Stimulated activated CD8-positive, alpha-beta memory T cell treated with anti-CD3 and anti-CD28 coated beads, Interleukin-12 subunit alpha, Interleukin-12 subunit beta, amount 100 ng/mL, for 1 hour (primary cell): Measurements from ENCODE around the gene ARID4A.
"Not testable (repeated sequence)": the region's sequence is repeated elsewhere in the genome, so short reads cannot be mapped to it uniquely, and the experiment has no call there.

Experiments
- DNase-seq: peaks from one replicate; pipeline ENCODE4 v3.0.0-alpha.2; 2020; ENCODE audit warnings: low read depth

ARID4A gene

DNA sequence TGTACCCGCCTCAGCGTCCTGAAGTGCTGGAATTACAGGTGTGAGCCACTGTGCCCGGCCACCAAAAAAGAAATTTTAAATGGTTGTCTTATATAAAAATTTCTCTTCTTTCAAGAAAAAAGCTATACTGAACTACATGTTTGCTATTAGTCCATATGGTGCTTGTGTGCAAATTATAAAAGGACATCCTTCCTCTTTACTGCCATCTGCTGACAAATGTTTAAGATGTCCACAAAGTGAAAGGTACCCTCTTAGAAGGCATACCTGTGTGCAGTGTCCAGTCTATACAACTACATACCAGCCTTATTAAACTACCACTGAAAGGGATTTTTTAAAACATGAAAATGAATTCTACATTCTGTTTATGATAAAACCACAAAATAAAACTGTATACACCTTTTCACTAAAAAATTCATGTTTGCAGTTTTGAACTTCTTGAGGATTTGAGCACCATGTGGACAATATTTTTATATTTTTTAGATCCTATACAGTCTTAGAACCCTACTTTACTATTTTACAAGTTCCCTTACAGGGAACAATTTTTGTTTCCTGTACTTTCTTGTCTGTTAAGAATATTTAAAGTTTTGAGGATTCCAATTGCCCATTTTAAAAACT, 64.5 kb downstream of the ARID4A start:
- no peak for DNase-seq

DNA sequence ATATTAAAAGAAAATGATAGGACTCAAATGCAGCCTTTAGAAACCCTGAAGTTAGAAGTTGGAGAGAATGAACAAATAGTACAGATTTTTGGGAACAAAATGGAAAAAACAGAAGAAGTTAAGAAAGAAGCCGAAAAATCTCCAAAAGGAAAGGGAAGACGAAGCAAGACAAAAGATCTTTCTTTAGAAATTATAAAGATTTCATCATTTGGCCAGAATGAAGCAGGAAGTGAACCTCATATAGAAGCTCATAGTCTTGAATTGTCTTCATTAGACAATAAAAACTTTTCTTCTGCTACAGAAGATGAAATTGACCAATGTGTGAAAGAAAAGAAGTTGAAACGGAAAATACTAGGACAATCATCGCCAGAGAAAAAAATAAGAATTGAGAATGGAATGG, 66.0 kb downstream of the ARID4A start:
- DNase-seq, result no peak

DNA sequence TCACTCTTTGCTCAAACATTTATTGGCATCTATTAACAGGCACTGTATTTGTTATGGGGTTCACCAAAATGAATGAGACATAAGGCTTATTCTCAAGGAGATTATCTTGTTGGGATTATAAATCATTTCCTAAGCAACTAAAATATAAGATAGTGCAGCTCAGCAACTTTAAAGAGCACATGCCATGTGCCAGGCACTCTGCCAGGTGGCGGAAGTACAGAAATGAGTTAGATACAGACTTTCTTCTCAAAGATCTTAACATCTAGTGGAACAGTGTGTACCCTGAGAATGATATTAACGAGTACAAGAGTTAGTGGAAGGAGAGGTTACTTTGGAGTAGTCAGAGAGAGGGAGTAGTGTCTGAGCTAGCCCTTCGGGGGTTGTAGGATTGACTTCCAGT, 68.9 kb downstream of the ARID4A start:
- no peak for DNase-seq

- DNase-seq, result no peak
Measured at GRCh38 chr14:58368956-58369355, 70.6 kb downstream of the ARID4A start.

- DNase-seq, result no peak
Measured at GRCh38 chr14:58376791-58377190, 78.4 kb downstream of the ARID4A start.

DNA sequence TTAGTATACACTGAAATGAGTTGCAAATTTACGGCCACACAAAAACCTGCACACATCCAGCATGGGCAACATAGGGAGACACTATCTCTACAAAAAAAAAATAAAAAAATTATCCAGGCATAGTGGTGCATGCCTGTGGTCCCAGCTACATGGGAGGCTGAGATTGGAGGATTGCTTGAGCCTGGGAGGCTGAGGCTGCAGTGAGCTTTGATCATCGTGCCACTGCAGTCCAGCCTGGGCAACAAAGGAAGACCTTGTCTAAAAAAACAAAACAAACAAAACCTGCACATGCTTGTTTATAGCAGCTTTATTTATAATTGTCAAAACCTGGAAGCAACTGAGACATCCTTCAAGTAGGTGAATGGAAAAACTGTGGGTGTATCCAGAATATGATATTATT, 92.5 kb downstream of the ARID4A start:
- DNase-seq, result no peak

DNA sequence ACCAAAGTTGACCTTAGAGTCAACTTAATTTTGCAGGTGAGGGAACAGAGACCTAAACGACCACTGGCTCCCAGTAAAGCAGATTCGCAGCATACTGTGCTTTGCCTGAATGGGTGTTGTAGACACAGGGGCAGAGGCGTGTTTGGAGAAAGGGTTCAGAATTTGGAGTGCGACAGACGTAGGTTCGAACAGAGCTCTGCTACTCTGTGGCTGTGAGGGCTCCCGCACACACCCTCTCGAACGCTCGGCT, 97.1 kb downstream of the ARID4A start:
- no peak for DNase-seq

- DNase-seq, result peak; percentile 50
Measured at GRCh38 chr14:58395812-58396788, 97.7 kb downstream of the ARID4A start, which contains the start of gene TOMM20L. TSS of gene TOMM20L (plus strand) at chr14:58395930. CDS start at chr14:58395958, 28 bp downstream.

GRCh38 chr14:58397156-58397555, 98.8 kb downstream of the ARID4A start:
- DNase-seq, result no peak

DNA sequence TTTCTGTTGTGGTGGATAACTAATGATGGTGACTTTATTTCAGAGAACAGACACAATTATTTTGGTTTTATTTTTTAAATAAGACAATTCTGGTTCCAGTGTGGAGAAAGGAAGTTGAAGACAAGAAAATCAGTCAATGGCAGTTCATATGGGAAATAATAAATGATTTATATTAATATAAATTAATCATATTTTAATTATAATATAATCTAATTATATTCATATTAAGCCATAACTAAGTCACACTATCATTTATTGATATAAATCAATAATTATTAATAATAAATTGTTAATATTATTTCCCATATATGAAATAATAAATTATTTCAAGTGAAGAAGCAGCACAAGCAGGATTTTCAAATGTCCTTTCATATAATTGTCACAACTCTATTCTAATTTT, 100.1 kb downstream of the ARID4A start:
- no peak for DNase-seq

GRCh38 chr14:58398895-58399294, 100.5 kb downstream of the ARID4A start:
- no peak for DNase-seq

GRCh38 chr14:58401587-58401986, 103.2 kb downstream of the ARID4A start:
- DNase-seq, result no peak

GRCh38 chr14:58408681-58409215, 110.4 kb downstream of the ARID4A start:
- no peak for DNase-seq

DNA sequence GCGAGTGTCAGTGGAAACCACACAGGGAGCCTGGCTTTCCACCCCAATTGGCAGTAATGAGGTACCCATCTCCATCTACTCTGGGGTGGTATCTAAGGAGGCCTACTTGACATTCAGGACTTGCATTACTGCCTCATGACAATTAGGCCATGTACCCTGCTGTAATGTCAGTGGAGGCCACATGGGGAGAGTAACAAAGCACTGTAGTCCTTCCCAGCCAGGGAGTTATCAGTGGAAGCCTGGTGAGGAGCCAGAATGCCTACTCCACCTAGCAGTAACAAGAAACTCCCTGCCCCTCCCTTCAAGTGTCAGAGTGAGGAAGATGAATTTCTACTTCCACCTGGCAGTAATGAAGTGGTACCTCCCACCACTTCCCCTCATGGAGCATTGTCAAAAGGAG, 116.5 kb downstream of the ARID4A start:
- no peak for DNase-seq

- no peak for DNase-seq
Measured at GRCh38 chr14:58415636-58416547, 117.5 kb downstream of the ARID4A start.

- DNase-seq, result not testable (repeated sequence)
Measured at GRCh38 chr14:58416934-58417333, 118.6 kb downstream of the ARID4A start.
